T-helper 9 cell (primary cell): Measurements from ENCODE around the gene CCDC60.
A peak's percentile ranks its signal among the peaks of the same experiment; 100 is the strongest.

Experiments used
- DNase-seq: peaks from one replicate; pipeline ENCODE4 v3.0.0-alpha.2; 2020

The CCDC60 gene

GRCh38 chr12:119391673-119392072, 57.1 kb downstream of the CCDC60 start:
- no peak for DNase-seq

GRCh38 chr12:119393677-119394076, 59.1 kb downstream of the CCDC60 start:
- DNase-seq, result no peak

DNA sequence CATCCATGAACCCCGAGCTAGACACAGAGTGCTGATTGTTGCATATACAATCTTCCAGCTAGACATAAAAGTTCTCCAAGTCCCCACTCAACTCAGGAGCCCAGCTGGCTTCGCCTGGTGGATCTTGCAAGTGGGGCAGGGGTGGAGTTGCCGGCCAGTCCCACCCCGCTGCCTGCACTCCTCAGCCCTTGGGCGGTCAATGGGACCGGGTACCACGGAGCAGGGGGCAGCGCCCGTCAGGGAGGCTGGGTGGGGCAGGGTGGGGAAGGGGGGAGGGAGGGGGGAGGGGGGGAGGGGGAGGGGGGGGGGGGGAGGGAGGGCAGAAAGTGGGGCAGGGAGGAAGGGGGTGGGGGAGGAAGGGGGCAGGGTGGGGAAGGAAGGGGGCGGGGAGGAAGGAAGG, 63.0 kb downstream of the CCDC60 start:
- no peak for DNase-seq

DNA sequence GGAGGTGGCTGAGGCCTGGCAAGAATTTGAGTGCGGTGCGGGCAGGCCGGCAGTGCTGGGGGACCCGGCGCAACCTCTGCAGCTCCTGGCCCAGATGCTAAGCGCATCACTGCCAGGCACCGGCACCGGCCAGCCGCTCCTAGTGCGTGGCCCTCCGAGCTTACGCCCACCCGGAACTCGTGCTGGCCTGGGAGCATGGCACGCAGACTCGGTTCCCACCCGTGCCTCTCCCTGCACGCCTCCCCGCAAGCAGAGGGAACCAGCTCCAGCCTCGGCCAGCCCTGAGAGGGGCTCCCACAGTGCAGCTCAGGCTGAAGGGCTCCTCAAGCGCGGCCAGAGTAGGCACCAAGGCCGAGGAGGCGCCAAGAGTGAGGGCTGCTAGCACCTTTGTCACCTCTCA, 63.7 kb downstream of the CCDC60 start:
- no peak for DNase-seq

DNA sequence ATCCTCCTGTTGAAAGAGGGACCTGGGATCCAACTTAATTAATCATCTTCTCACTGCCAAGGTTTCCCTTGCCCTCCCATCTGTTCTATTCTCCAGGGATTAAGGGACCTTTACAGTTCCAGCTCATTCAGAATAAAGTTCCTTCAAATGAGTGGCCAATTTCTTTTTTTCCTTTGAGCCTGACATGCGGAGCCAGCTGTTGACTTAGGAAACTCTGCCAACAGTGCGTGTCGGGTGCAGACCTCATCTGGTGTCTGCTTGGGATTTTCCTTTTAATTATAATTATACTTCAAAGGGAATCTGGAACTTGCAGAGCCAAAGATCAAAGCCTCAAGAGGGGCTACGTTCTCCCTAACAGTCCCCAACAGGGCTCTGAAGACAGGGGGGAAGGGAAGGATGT, 64.8 kb downstream of the CCDC60 start:
- no peak for DNase-seq

- DNase-seq, result no peak
Observed at GRCh38 chr12:119406308-119406707, 71.8 kb downstream of the CCDC60 start.

DNA sequence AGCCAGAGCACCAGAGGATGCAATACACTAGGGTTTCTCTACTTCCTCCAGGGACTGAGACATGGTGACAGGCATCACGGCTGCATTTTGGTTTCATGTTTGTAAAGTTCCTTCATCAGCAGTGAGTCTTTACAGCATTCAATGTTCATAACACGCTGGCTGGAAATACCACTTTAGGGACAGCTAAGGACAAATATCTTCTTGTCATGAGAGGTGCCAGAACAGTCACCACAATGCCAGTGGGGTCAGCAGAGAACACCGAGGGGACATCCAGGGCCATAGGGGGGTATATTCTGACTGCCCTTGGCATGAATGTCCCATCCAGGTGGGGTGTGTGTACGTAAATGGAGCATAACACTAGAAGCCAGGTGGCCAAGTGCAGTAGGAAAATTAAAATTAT, 72.3 kb downstream of the CCDC60 start:
- DNase-seq, result no peak

- no peak for DNase-seq
Observed at GRCh38 chr12:119409043-119409442, 74.5 kb downstream of the CCDC60 start.

- no peak for DNase-seq
Observed at GRCh38 chr12:119410396-119410795, 75.9 kb downstream of the CCDC60 start.

- DNase-seq, result no peak
Observed at GRCh38 chr12:119412306-119412705, 77.8 kb downstream of the CCDC60 start.

GRCh38 chr12:119412811-119413794, 78.6 kb downstream of the CCDC60 start:
- peak; percentile 1 for DNase-seq

GRCh38 chr12:119415714-119416113, 81.2 kb downstream of the CCDC60 start:
- no peak for DNase-seq

DNA sequence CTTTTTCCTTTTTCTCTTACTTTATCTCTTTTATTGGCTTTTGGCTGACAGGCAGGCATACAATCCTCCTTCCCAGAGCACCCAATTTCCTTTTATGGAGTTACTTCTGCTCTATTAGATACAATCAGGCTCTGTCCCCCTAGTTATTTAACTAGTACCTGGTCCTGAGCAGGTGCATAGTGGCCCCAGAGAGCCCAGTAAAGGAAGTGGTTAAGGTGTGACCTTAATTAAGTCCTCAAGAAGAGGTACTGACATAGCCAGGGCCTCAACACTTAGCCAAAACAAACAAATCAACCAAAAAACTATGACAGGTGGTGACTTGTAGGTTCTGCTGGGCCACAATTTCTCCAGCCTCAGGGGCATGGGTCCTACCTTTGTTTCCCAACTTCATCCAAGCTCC, 82.9 kb downstream of the CCDC60 start:
- DNase-seq, result no peak

- no peak for DNase-seq
Observed at GRCh38 chr12:119419381-119419780, 84.9 kb downstream of the CCDC60 start.

GRCh38 chr12:119423285-119423684, 88.8 kb downstream of the CCDC60 start:
- no peak for DNase-seq

- no peak for DNase-seq
Observed at GRCh38 chr12:119425623-119426022, 91.1 kb downstream of the CCDC60 start.

GRCh38 chr12:119431151-119431550, 96.6 kb downstream of the CCDC60 start:
- DNase-seq, result no peak

- no peak for DNase-seq
Observed at GRCh38 chr12:119432949-119433348, 98.4 kb downstream of the CCDC60 start.

GRCh38 chr12:119440803-119441360, 106.4 kb downstream of the CCDC60 start:
- no peak for DNase-seq

DNA sequence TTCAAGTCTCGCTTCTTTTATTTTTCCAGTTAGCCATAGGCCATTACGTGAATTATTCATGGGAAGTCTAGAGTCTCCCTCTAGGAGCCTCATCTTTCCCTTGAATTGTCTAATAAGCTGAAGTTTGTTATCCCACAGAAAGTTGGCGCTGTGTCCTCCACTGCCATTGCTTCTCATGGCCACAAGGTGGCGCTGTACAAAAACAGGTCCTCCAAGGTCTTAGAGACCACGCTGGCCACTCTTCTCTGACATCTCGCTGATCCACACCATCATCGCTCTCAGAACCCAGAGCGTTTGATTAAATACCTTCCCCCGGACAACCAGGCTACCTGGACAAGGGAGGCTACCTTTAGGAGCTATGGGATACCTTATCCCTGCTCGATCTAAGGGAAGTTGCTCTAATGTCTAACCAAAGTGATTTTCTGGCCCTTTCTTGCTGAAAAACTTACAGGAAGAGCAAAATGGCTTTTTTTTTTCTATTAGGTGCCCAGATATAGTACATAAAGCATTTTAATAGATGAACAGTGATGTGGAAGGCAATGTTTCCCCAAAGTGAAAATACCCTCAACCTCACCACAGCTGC, 110.0 kb downstream of the CCDC60 start:
- no peak for DNase-seq

GRCh38 chr12:119446459-119446858, 111.9 kb downstream of the CCDC60 start:
- no peak for DNase-seq

- DNase-seq, result no peak
Observed at GRCh38 chr12:119447126-119447525, 112.6 kb downstream of the CCDC60 start.

GRCh38 chr12:119447618-119448017, 113.1 kb downstream of the CCDC60 start:
- no peak for DNase-seq

- no peak for DNase-seq
Observed at GRCh38 chr12:119448611-119449131, 114.1 kb downstream of the CCDC60 start.
